ENCODE results near the gene SORCS2. TPM values are rescaled to one million over a fixed set of nuclear protein-coding genes. Genes with fewer than 3 reads are reported as not detected.

The SORCS2 gene
- polyA plus RNA-seq, 1 donor (not counting 4 experiments of a cell fraction or from before 2014, with no cell fraction given) = 0.09 TPM

- Histone ChIP-seq H2AFZ (ENCODE audit: control insufficient read depth, low read length) (no peak overlapping the region), H3K36me3 (ENCODE audit: control insufficient read depth in 2 of 2, extremely low read depth in 1 of 2, insufficient read depth in 2 of 2, low read length in 2 of 2) (no peaks in the 10 kb centered on the region), H3K27me3 (ENCODE audit: control insufficient read depth, extremely low read depth, insufficient read depth, low read length) (peaks cover 33% of the 10 kb centered on the region), H3K4me1 (ENCODE audit: control insufficient read depth, extremely low read depth, insufficient read depth, low read length) (peaks cover 18% of the 10 kb centered on the region), H3K9ac (ENCODE audit: control insufficient read depth, extremely low read depth, insufficient read depth, low read length) (no peak overlapping the region), H3K79me2 (ENCODE audit: control insufficient read depth, insufficient read depth, low read length) (no peaks in the 10 kb centered on the region), H3K9me3 (ENCODE audit: control insufficient read depth, low read depth, low read length) (no peaks in the 10 kb centered on the region), H4K20me1 (ENCODE audit: control insufficient read depth, extremely low read depth, insufficient read depth, low read length) (no peaks in the 10 kb centered on the region), H3K4me2 (ENCODE audit: control insufficient read depth, extremely low read depth, insufficient read depth, low read depth, low read length) (peak overlapping the region; percentile 51), H3K27ac (ENCODE audit: control insufficient read depth, insufficient read depth, low read length) (no peak overlapping the region), H3K9me1 (ENCODE audit: control insufficient read depth, extremely low read depth, insufficient read depth, low read length) (no peaks in the 10 kb centered on the region), H3K4me3 (ENCODE audit: control insufficient read depth in 2 of 3, extremely low read depth in 1 of 3, insufficient read depth in 2 of 3, low read depth in 1 of 3, low read length in 3 of 3) (no peak overlapping the region)
- dilution Hi-C loops (cut with MboI; ENCODE audit: extremely low pct_ligation_motif_present, low sequenced_read_pairs) = no loop called here
- no peak for TF ChIP-seq EZH2 (IDR thresholded peaks at IDR 0.05; ENCODE audit: low read length)
- TF ChIP-seq CTCF (optimal IDR thresholded peaks at IDR 0.05 in 1 of 3, IDR thresholded peaks at IDR 0.05 in 1 of 3, conservative IDR thresholded peaks at IDR 0.05 in 1 of 3; ENCODE audit: extremely low read depth in 1 of 3, insufficient read depth in 2 of 3, low read length in 3 of 3) = no peak
- peak; percentile 36 for DNase-seq (ENCODE audit: low read depth, low spot score)
- peak; percentile 60 for FAIRE-seq
Measured at GRCh38 chr4:7397206-7398103, 205.1 kb downstream of the SORCS2 start.

- H3K79me2 ChIP-seq (ENCODE audit: control insufficient read depth, insufficient read depth, low read length) = no peaks in the 10 kb centered on the region
- H3K9me3 ChIP-seq (ENCODE audit: control insufficient read depth, low read depth, low read length) = no peaks in the 10 kb centered on the region
- H4K20me1 ChIP-seq (ENCODE audit: control insufficient read depth, extremely low read depth, insufficient read depth, low read length) = no peaks in the 10 kb centered on the region
- no peaks in the 10 kb centered on the region for H3K36me3 ChIP-seq (ENCODE audit: control insufficient read depth in 2 of 2, extremely low read depth in 1 of 2, insufficient read depth in 2 of 2, low read length in 2 of 2)
- no peak overlapping the region for H2AFZ ChIP-seq (ENCODE audit: control insufficient read depth, low read length)
- FAIRE-seq (no peak), DNase-seq (ENCODE audit: low read depth, low spot score) (peak; percentile 7)
- H3K4me2 ChIP-seq (ENCODE audit: control insufficient read depth, extremely low read depth, insufficient read depth, low read depth, low read length) = no peak overlapping the region
- H3K9me1 ChIP-seq (ENCODE audit: control insufficient read depth, extremely low read depth, insufficient read depth, low read length) = no peaks in the 10 kb centered on the region
- dilution Hi-C loops (cut with MboI; ENCODE audit: extremely low pct_ligation_motif_present, low sequenced_read_pairs) = no loop called here
- no peak overlapping the region for H3K27ac ChIP-seq (ENCODE audit: control insufficient read depth, insufficient read depth, low read length)
- peaks cover 30% of the 10 kb centered on the region for H3K27me3 ChIP-seq (ENCODE audit: control insufficient read depth, extremely low read depth, insufficient read depth, low read length)
- TF ChIP-seq CTCF (optimal IDR thresholded peaks at IDR 0.05 in 1 of 3, IDR thresholded peaks at IDR 0.05 in 1 of 3, conservative IDR thresholded peaks at IDR 0.05 in 1 of 3; ENCODE audit: extremely low read depth in 1 of 3, insufficient read depth in 2 of 3, low read length in 3 of 3) = peak in 1 of 3 experiments; percentile 13
- no peak for TF ChIP-seq EZH2 (IDR thresholded peaks at IDR 0.05; ENCODE audit: low read length)
- H3K4me1 ChIP-seq (ENCODE audit: control insufficient read depth, extremely low read depth, insufficient read depth, low read length) = peaks cover 24% of the 10 kb centered on the region
- H3K4me3 ChIP-seq (ENCODE audit: control insufficient read depth in 2 of 3, extremely low read depth in 1 of 3, insufficient read depth in 2 of 3, low read depth in 1 of 3, low read length in 3 of 3) = no peak overlapping the region
- H3K9ac ChIP-seq (ENCODE audit: control insufficient read depth, extremely low read depth, insufficient read depth, low read length) = no peak overlapping the region
Measured at GRCh38 chr4:7398104-7398423, 205.7 kb downstream of the SORCS2 start.

All from keratinocyte (primary cell).